SK-N-MC (cell line): Measurements from ENCODE around the gene ERI3.

ENCODE experiments used
- EZH2 ChIP-seq: fragments of 200-600 bp; sonication (generic); IDR thresholded peaks from one replicate; pipeline ENCODE4 v1.6.1; 2017; ENCODE audit warnings: antibody characterized with exemption
- FOXP2 ChIP-seq: optimal IDR thresholded peaks from 2 replicates; pipeline ENCODE3; 2011; ENCODE audit warnings: mild to moderate bottlenecking, moderate library complexity; ENCODE audit not compliant: insufficient read depth; ENCODE audit errors: extremely low read length, control extremely low read depth
- POLR2AphosphoS5 ChIP-seq: IDR thresholded peaks from 2 replicates; pipeline ENCODE4 v1.6.1; 2012; ENCODE audit warnings: mild to moderate bottlenecking, low read depth, low read length, borderline replicate concordance

DNA sequence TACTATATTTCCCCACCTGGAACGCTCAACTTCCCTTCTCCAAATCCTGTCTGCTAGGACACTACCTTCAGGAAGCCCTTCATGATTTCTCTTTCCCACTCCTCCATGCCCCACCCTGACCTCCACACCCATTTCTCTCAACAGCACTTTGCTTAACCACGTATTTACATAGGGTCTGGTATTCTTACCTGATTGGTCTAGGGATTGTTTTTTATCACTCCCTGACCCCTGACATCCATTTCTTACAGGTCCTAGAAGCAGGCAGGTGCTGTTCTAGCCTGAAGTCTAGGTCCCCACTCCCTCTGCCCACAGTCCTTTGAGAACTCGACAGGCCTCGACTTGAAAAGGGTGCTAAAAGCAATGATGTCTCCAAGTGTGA, 94.3 kb downstream of the ERI3 start:
- TF ChIP-seq EZH2 (no peak), POLR2AphosphoS5 (no peak), FOXP2 (no peak)
